Measurements from ENCODE around the gene LINGO1.

GRCh38 chr15:77639431-77639830 lies 6.7 kb upstream of the LINGO1 start:
- TF ChIP-seq HOXA7 (CRISPR knock-in tag; IDR thresholded peaks at IDR 0.05) (no peak), CTCF (IDR thresholded peaks at IDR 0.05) (no peak), CHD2 (IDR thresholded peaks at IDR 0.05; ENCODE audit: low read length, partially characterized antibody) (no peak), HDAC2 (IDR thresholded peaks at IDR 0.05) (no peak), EP300 (IDR thresholded peaks at IDR 0.05) (no peak), RFX5 (IDR thresholded peaks at IDR 0.05) (no peak), SMC3 (IDR thresholded peaks at IDR 0.05) (no peak), MAZ (IDR thresholded peaks at IDR 0.05; ENCODE audit: borderline replicate concordance, low read depth, low read length) (no peak)
- TF ChIP-seq, protein P1, sequence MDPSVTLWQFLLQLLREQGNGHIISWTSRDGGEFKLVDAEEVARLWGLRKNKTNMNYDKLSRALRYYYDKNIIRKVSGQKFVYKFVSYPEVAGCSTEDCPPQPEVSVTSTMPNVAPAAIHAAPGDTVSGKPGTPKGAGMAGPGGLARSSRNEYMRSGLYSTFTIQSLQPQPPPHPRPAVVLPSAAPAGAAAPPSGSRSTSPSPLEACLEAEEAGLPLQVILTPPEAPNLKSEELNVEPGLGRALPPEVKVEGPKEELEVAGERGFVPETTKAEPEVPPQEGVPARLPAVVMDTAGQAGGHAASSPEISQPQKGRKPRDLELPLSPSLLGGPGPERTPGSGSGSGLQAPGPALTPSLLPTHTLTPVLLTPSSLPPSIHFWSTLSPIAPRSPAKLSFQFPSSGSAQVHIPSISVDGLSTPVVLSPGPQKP (IDR thresholded peaks at IDR 0.05; ENCODE audit: low read depth, low read length): no peak
